Measurements from ENCODE around the gene BHMT2.

GRCh38 chr5:79088507-79088906, 18.9 kb downstream of the BHMT2 start:
- TF ChIP-seq, protein P1, sequence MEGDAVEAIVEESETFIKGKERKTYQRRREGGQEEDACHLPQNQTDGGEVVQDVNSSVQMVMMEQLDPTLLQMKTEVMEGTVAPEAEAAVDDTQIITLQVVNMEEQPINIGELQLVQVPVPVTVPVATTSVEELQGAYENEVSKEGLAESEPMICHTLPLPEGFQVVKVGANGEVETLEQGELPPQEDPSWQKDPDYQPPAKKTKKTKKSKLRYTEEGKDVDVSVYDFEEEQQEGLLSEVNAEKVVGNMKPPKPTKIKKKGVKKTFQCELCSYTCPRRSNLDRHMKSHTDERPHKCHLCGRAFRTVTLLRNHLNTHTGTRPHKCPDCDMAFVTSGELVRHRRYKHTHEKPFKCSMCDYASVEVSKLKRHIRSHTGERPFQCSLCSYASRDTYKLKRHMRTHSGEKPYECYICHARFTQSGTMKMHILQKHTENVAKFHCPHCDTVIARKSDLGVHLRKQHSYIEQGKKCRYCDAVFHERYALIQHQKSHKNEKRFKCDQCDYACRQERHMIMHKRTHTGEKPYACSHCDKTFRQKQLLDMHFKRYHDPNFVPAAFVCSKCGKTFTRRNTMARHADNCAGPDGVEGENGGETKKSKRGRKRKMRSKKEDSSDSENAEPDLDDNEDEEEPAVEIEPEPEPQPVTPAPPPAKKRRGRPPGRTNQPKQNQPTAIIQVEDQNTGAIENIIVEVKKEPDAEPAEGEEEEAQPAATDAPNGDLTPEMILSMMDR (IDR thresholded peaks at IDR 0.05): no peak
- TF ChIP-seq POLR2A (IDR thresholded peaks at IDR 0.05) (no peak), POLR2AphosphoS5 (IDR thresholded peaks at IDR 0.05; ENCODE audit: insufficient read depth in 1 of 2, low read depth in 1 of 2) (no peak)

All from vagina (tissue), 2 donors.